ENCODE results near the gene SCLT1.
"Not testable (repeated sequence)": the region's sequence is repeated elsewhere in the genome, so short reads cannot be mapped to it uniquely, and the experiment has no call there.

SCLT1 gene

GRCh38 chr4:129093191-129093920 is at the start of gene SCLT1:
Gene SCLT1, minus strand, starts transcription at chr4:129093539. Its CDS starts 436 bp downstream, at chr4:129093103.
- peak; percentile 98 for DNase-seq (ENCODE audit: low spot score)

- DNase-seq (ENCODE audit: low spot score): no peak
Observed at GRCh38 chr4:129140521-129140920, 47.2 kb upstream of the SCLT1 start.

GRCh38 chr4:129138810-129139496 is 45.6 kb upstream of the SCLT1 start:
- DNase-seq (ENCODE audit: low spot score): no peak

- no peak for DNase-seq (ENCODE audit: low spot score)
Observed at GRCh38 chr4:129136433-129136832, 43.1 kb upstream of the SCLT1 start.

- no peak for DNase-seq (ENCODE audit: low spot score)
Observed at GRCh38 chr4:129131343-129131742, 38.0 kb upstream of the SCLT1 start.

DNA sequence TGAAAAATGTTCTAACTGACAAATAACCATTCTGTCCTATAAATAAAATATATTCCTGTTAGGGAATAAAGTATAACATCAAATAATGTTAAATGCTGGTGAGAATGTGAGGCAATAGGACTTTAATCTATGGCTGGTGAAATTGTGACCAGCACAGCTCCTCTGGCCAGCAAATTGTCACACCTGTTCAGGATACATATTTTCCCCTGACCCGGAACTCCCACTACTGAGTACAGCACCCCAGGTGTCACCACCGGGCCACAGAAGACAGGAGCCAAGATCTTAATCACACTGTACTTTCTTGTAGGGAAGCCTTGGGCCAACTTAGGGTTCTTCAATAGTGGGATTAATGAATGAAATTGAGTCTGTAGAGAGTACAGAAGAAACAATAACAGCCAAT is 35.8 kb upstream of the SCLT1 start:
- no peak for DNase-seq (ENCODE audit: low spot score)

GRCh38 chr4:129126614-129127013 is 33.3 kb upstream of the SCLT1 start:
- not testable (repeated sequence) for DNase-seq (ENCODE audit: low spot score)

DNA sequence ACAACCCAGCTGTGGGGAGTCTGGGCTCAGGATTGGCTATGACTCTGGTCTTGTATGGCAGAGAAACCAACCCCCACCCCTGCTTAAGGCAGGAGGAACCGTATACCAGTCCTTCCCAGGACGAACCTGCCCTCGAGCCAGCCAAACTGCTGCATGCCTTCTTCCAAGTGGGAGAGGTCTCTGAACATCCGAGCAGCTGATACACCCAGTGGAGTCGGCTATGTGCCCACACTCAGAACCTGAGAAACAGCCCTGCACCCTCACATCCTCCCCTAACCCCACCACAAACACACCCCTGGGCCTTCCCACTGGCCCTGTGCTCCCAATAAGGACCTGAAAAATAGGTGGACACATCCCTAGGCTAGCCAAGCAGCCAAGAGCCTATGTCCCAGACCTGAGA is 24.4 kb upstream of the SCLT1 start:
- DNase-seq (ENCODE audit: low spot score): no peak

DNA sequence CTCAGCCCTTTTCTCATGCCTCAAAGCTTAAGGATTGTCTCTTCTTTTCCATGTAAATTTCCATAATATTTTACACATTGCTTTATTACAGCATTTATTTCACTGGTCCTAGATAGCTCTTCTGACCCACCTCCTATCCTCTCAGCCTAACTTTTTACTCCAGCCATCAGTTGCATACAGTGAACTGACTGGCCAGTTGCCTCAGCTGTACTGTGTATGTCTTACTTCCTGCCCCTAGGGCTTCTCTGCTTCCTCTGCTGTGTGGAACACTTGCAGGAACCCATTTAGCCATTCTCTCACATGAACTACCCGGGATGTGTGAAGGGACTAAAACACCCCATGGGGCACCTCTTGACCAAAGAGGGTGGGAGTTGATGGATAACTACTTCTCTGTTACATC is 20.6 kb upstream of the SCLT1 start:
- no peak for DNase-seq (ENCODE audit: low spot score)

DNA sequence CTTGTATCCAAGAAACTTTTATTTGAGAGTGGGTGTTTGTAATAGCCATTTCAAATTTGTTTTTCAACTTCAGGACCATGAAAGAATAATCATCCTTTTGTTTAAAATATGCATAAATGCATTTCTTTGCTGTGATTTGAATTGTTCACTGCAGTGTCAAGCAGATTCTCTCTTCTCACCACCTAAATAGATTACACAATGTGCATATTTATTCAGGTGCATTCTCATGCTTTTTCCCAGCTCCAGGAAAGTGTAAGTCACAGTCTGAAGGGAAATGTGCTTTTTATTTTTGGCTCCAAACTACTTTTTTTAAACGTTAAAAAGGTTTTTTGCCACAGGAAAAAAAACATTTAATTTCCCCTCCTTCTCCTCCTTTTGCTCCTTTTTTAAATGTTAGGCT is 20.1 kb upstream of the SCLT1 start:
- DNase-seq (ENCODE audit: low spot score): no peak

- no peak for DNase-seq (ENCODE audit: low spot score)
Observed at GRCh38 chr4:129111919-129112318, 18.6 kb upstream of the SCLT1 start.

DNA sequence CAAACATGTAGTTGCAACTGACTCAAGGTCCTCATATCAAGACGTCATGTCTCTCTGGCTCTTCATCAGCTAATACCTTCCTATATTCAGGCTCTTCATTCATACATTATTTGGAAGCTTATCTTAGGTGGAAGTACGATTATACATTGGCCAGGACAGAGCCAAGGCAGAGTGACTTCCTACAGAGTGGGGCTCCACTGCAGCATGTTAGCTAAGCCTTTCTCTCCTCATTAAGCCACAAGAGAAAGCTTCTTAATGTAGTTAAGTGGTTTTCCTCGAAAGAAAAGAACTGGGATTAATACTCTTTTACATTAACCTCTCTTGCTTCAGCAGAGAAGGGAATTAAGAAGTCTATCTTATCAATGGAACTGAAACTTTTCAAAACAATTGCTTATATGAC is 17.6 kb upstream of the SCLT1 start:
- DNase-seq (ENCODE audit: low spot score): no peak

GRCh38 chr4:129109965-129110824 is 16.9 kb upstream of the SCLT1 start:
- DNase-seq (ENCODE audit: low spot score): no peak

DNA sequence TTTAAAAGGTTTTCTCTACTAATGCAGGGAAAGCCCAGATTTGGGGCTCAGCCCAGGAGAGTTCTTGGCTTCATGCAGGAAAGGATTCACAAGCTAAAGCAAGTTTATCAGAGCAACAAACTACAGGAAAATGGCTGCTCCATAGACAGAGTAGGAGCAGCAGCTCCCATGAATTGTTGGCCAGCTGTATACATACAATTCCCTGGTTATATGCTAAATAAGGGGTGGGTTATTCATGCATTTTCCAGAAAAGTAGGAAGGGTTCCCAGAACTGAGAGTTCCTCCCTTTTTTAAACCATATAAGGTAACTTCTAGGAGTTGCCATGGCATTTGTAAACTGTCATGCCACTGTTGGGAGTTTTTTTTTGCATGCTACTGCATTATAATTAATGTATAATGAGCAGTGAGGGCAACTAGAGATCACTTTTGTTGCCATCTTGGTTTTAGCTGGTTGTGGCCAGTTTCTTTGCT is 5.2 kb upstream of the SCLT1 start:
- no peak for DNase-seq (ENCODE audit: low spot score)

- DNase-seq (ENCODE audit: low spot score): peak; percentile 81
Observed at GRCh38 chr4:129095811-129096454, 2.6 kb upstream of the SCLT1 start, which contains the start of gene C4orf33. Gene C4orf33, plus strand, starts transcription at chr4:129096152. Its CDS starts 6,459 bp downstream, at chr4:129102611.

DNA sequence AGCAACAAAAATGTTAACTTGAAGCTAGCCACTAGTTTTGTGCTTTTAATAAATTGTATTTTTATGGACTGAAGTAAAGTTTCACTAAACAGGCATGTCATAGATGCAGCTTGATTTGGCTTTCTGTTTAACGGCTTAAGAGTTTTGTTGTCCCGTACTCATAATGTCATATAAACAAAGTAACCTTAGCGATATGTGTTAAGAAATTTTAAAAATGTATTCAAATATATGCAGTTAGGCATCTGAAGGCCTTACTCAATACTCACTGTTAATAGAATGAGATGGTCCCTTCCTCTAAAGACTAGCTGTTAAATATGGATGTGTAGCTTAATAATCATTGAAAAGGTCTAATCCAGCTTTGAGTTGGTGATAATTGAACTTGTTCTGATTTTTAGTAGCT is 1.0 kb upstream of the SCLT1 start:
- DNase-seq (ENCODE audit: low spot score): no peak

DNA sequence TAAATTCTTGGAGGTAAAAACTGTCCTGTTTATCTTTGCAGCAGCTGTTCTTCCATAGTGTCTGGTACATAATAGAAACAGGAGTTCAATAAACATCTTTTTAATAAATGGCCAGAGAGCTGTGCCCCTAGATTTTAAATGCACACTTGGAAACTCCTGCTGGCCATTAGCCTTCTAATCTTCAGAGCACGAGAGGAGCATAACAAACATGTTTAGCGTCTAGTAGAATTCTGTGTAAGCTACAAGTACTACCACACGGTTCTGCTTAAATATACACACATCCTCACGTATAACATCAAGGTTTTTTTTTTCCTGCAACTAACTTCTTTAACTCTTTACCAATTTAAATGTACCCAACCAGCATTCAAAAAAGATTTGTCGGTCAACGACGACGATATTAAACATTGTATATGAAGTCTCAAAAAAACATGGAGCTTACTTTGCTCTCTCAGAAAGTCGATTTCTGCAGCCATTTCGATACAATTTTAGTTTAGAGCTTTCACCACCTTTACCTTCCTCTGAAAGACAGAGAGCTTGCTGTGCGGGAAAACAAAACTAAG is 628 bp downstream of the SCLT1 start:
- no peak for DNase-seq (ENCODE audit: low spot score)

GRCh38 chr4:129087516-129087915 is 5.8 kb downstream of the SCLT1 start:
- DNase-seq (ENCODE audit: low spot score): no peak

- DNase-seq (ENCODE audit: low spot score): no peak
Observed at GRCh38 chr4:129085472-129085871, 7.9 kb downstream of the SCLT1 start.

- DNase-seq (ENCODE audit: low spot score): no peak
Observed at GRCh38 chr4:129082302-129082701, 11.0 kb downstream of the SCLT1 start.

DNA sequence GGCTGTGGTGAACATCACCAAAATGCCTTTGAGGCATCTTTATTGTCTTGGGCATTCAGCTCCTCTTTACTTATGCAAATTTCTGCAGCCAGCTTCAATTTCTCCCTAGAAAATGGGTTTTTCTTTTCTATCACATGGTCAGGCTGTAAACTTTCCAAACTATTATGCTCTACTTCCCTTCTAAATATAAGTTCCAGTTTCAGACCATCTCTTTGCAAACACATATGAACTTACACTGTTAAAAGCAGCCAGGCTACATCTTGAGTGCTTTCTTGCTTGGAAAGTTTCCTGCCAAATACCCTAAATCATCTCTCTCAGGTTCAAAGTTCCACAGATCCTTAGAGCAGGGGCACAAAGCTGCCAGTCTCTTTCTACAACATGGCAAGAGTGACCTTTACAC is 13.2 kb downstream of the SCLT1 start:
- DNase-seq (ENCODE audit: low spot score): no peak

DNA sequence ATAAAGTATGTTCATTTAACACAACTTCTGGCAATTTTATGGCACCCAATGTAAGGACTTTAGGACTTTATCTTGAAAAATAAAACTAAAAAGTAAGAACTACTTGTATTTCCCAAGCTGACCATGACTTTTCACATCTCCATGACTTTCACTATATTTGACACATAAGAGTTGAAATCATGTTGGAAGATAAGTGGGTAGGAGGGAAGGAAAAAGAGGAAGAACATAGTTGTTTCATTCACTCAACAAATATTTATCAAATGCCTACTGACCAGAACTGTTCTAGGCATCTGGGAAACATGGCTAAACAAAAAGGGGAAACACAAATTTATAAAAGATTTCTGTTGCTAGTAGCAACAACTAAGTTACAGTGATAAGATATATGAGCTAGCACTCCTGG is 16.0 kb downstream of the SCLT1 start:
- no peak for DNase-seq (ENCODE audit: low spot score)

Data from activated CD4-positive, alpha-beta T cell treated with anti-CD3 and anti-CD28 coated beads, Interleukin-2, Interleukin-4, amounts not matched to agents 100 ng/mL and 50 ng/mL, durations not matched to agents 16 hours and 8 hours (primary cell).